ENCODE data around the gene ISG20. TPM values are rescaled to one million over a fixed set of nuclear protein-coding genes. Genes with fewer than 3 reads are reported as not detected.

ISG20 gene
- total RNA-seq, 4 donors from 2014 or later, result 6.1 to 15.1 (median 12.9) TPM

- TF ChIP-seq CTCF (IDR thresholded peaks at IDR 0.05) (no peak), POLR2AphosphoS5 (IDR thresholded peaks at IDR 0.05) (no peak), EP300 (IDR thresholded peaks at IDR 0.05) (no peak), POLR2A (IDR thresholded peaks at IDR 0.05) (no peak)
- Histone ChIP-seq H3K9me3 (no peaks in the 10 kb centered on the region), H3K4me3 (no peak overlapping the region), H3K27me3 (peaks cover 79% of the 10 kb centered on the region), H3K27ac (no peak overlapping the region), H3K4me1 (peaks cover 16% of the 10 kb centered on the region), H3K36me3 (no peaks in the 10 kb centered on the region)
- no peak for DNase-seq (ENCODE audit: low spot score in 2 of 2)
- WGBS, result 5% methylated on average over 30 of the region's 58 CpGs
Observed at GRCh38 chr15:88605189-88606069, 33.4 kb upstream of the ISG20 start.

GRCh38 chr15:88606070-88606794 is 32.6 kb upstream of the ISG20 start:
- Histone ChIP-seq H3K9me3 (no peaks in the 10 kb centered on the region), H3K4me1 (peaks cover 16% of the 10 kb centered on the region), H3K27ac (no peak overlapping the region), H3K36me3 (no peaks in the 10 kb centered on the region), H3K27me3 (peaks cover 84% of the 10 kb centered on the region), H3K4me3 (no peak overlapping the region)
- TF ChIP-seq POLR2A (IDR thresholded peaks at IDR 0.05) (no peak), EP300 (IDR thresholded peaks at IDR 0.05) (no peak), CTCF (IDR thresholded peaks at IDR 0.05) (no peak), POLR2AphosphoS5 (IDR thresholded peaks at IDR 0.05) (no peak)
- 15% methylated on average over 26 of the region's 26 CpGs for WGBS
- no peak for DNase-seq (ENCODE audit: low spot score in 2 of 2)

GRCh38 chr15:88607951-88608350 is 30.9 kb upstream of the ISG20 start:
- 90% methylated on average over 1 of the region's 1 CpG for WGBS
- no peak for TF ChIP-seq EP300 (IDR thresholded peaks at IDR 0.05)
- no peak for TF ChIP-seq POLR2A (IDR thresholded peaks at IDR 0.05)
- no peak for TF ChIP-seq POLR2AphosphoS5 (IDR thresholded peaks at IDR 0.05)
- no peak for TF ChIP-seq CTCF (IDR thresholded peaks at IDR 0.05)
- H3K36me3 ChIP-seq, result no peaks in the 10 kb centered on the region
- no peak overlapping the region for H3K4me3 ChIP-seq
- H3K9me3 ChIP-seq, result no peaks in the 10 kb centered on the region
- peaks cover 16% of the 10 kb centered on the region for H3K4me1 ChIP-seq
- no peak overlapping the region for H3K27ac ChIP-seq
- no peak for DNase-seq (ENCODE audit: low spot score in 2 of 2)
- H3K27me3 ChIP-seq, result peaks cover 91% of the 10 kb centered on the region

GRCh38 chr15:88608607-88609181 is 30.1 kb upstream of the ISG20 start:
- DNase-seq (ENCODE audit: low spot score in 2 of 2), result no peak
- no peak overlapping the region for H3K27ac ChIP-seq
- no peaks in the 10 kb centered on the region for H3K36me3 ChIP-seq
- 84% methylated on average over 4 of the region's 4 CpGs for WGBS
- no peaks in the 10 kb centered on the region for H3K9me3 ChIP-seq
- no peak for TF ChIP-seq CTCF (IDR thresholded peaks at IDR 0.05)
- no peak for TF ChIP-seq POLR2AphosphoS5 (IDR thresholded peaks at IDR 0.05)
- TF ChIP-seq EP300 (IDR thresholded peaks at IDR 0.05), result no peak
- TF ChIP-seq POLR2A (IDR thresholded peaks at IDR 0.05), result no peak
- H3K27me3 ChIP-seq, result peaks cover 84% of the 10 kb centered on the region
- H3K4me3 ChIP-seq, result no peak overlapping the region
- peaks cover 16% of the 10 kb centered on the region for H3K4me1 ChIP-seq
